Heart left ventricle (tissue), 16 donors: ENCODE data around the gene MVP. TPM values are rescaled to one million over a fixed set of nuclear protein-coding genes. Genes with fewer than 3 reads are reported as not detected.

Source experiments
- ATAC-seq, 4 donors: fragments of 200-7000 bp; cut with Tn5 transposase; one replicate each; pipeline ENCODE4 v1.9.1; 2020 to 2022; ENCODE audit warnings: moderate library complexity in 4 of 4, mild to moderate bottlenecking in 3 of 4, moderate number of reproducible peaks in 1 of 4
- DNase-seq, 5 donors: peaks; one replicate each; pipeline ENCODE4 v3.0.0-alpha.2; 2020
- H3K27ac ChIP-seq, 12 donors: fragments of 200-600 bp; sonication (generic) in 4 of 12; one replicate each; pipeline versions ENCODE4 v1.5.0 to v1.8.0; 2016 to 2022; ENCODE audit warnings: mild to moderate bottlenecking in 2 of 12
- H3K27me3 ChIP-seq, 9 donors: fragments of 200-600 bp; sonication (generic) in 2 of 9; one replicate each; pipeline versions ENCODE4 v1.5.1 to v1.8.0; 2016 to 2022; ENCODE audit warnings: mild to moderate bottlenecking in 3 of 9
- H3K36me3 ChIP-seq, 9 donors: fragments of 200-600 bp; sonication (generic) in 2 of 9; one replicate each; pipeline versions ENCODE4 v1.5.0 to v1.8.0; 2018 to 2022; ENCODE audit warnings: mild to moderate bottlenecking in 2 of 9
- H3K4me1 ChIP-seq, 12 donors: fragments of 200-600 bp; sonication (generic) in 4 of 12; one replicate each; pipeline versions ENCODE4 v1.5.0 to v1.8.0; 2016 to 2022; ENCODE audit warnings: mild to moderate bottlenecking in 3 of 12
- H3K4me3 ChIP-seq, 12 donors: fragments of 200-600 bp; sonication (generic) in 4 of 12; one replicate each; pipeline versions ENCODE4 v1.5.0 to v1.8.0; 2017 to 2022; ENCODE audit warnings: mild to moderate bottlenecking in 9 of 12, moderate library complexity in 4 of 12
- H3K9me3 ChIP-seq, 12 donors: fragments of 200-600 bp; sonication (generic) in 4 of 12; one replicate each; pipeline versions ENCODE4 v1.5.0 to v1.8.0; 2016 to 2022; ENCODE audit warnings: mild to moderate bottlenecking in 1 of 12
- CTCF ChIP-seq, 12 donors: fragments of 200-600 bp; sonication (generic) in 4 of 12; IDR thresholded peaks; one replicate each; pipeline versions ENCODE4 v1.5.0 to v1.8.0; 2018 to 2022; ENCODE audit warnings: antibody characterized with exemption in 12 of 12, mild to moderate bottlenecking in 5 of 12
- POLR2A ChIP-seq, 2 donors: fragments of 450-650 bp; IDR thresholded peaks; one replicate each; pipeline ENCODE4 v1.6.1; 2017; ENCODE audit warnings: antibody characterized with exemption in 2 of 2, mild to moderate bottlenecking in 2 of 2, moderate library complexity in 2 of 2
- WGBS, 4 donors: extraction: QIAGEN DNeasy Blood & Tissue Kit in 2 of 4; methylation state at CpG; one replicate each; pipeline versions ENCODE4 v1.1.5 to v1.1.7; 2013 to 2018; 5-methylcytosine and 5-hydroxymethylcytosine counted together
- intact Hi-C, 10 donors: fragments of 100-400 bp; cut with DNase I; formaldehyde crosslinking; loops; one replicate each; pipeline versions ENCODE4 v1.11.1 to v1.14.2; 2022
- polyA plus RNA-seq, 2 donors: library from polyadenylated mRNA; stranded (reverse); fragments of 200-250 nt; gene quantifications; one replicate each; pipeline ENCODE4 v1.2.3, GENCODE V29; 2013
- total RNA-seq, 9 donors: library from RNA; depleted of rRNA in 2 of 9; stranded (reverse); fragments of >200 nt in 2 of 9; fragmentation: NEBNext Ultra II Directional in 3 of 9; extraction: Animal tissue kit (Norgen Biotek cat#: 25700) in 3 of 9; gene quantifications; one replicate each; pipeline versions ENCODE4 v1.1.0 to v1.2.4, GENCODE V29; 2016 to 2023
- donor health status: ischemic (EF 13 %, LVEDD 7.1; RV severe dilation, severe dysfunction).
- donor health status: healthy with polysubstance abuse.
- donor health status: DM: no; HTN: yes; CAD: no.
- donor health status: DM: no; HTN: no; CAD: no.
- donor health status: ischemic (EF 25% LVEDD 6.9; RV normal size, moderate dysfunction).
- donor health status: ischemic (EF 25% LVEDD 5.7; RV mildly dilated, moderate dysfunction).
- donor health status: healthy.
- donor health status: DM: yes; HTN: yes; CAD: no.
- donor health status: ischemic (EF 35%, LVEDD 5.7; RV mildly dilated, moderate dysfunction).
- donor health status: nonischemic (EF 11% LVEDD 7.7; RV severe dilation, severe dysfunction).
- donor health status: DM: yes; HTN: yes; CAD: no.
- donor health status: PGD.
- donor health status: ischemic (EF 29% LVEDD 5.4; RV normal size, mild dysfunction).
- donor health status: nonischemic (EF 23%, LVEDD 6.1; RV moderate dilation, normal function).

MVP gene
- total and polyA plus RNA-seq, 11 donors, result 32.9 to 140 (median 44.6) TPM

DNA sequence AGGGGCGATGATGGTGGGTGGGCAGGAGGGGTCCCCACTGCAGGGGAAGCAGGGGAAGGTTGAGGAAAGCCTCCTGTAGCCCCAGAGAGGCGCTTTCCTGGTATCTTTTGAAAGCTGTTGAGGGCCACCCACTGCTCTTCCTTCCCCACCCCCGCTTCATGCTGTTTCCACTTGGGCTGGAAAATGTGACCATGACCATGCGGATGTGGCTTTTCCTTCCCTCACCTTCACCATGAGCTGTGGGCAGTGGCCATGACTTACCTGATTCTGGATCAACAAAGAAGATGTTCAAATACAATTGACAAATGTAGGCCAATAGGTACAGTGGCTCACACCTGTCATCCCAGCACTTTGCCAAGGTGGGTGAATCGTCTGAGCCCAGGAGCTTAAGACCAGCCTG lies 13.8 kb downstream of the MVP start:
- intact Hi-C loops, result no loop called here
- H3K9me3 ChIP-seq, result no peaks in the 10 kb centered on the region
- peaks cover 0 to 6% (median 0%) of the 10 kb centered on the region in 12 donors for H3K4me1 ChIP-seq
- H3K27me3 ChIP-seq, result no peaks in the 10 kb centered on the region
- H3K27ac ChIP-seq, result no peak overlapping the region
- H3K4me3 ChIP-seq, result no peak overlapping the region
- WGBS, 4 donors, result 95 to 98% (median 96%) methylated on average over 5 of the region's 5 CpGs
- TF ChIP-seq POLR2A (IDR thresholded peaks at IDR 0.05) (no peak), CTCF (IDR thresholded peaks at IDR 0.05) (no peak)
- DNase-seq, result no peak
- H3K36me3 ChIP-seq, result peaks cover 0 to 94% (median 83%) of the 10 kb centered on the region in 9 donors
- ATAC-seq, result no peak

GRCh38 chr16:29835926-29836325 lies 15.7 kb downstream of the MVP start:
- Histone ChIP-seq H3K27me3 (no peaks in the 10 kb centered on the region), H3K27ac (no peak overlapping the region), H3K36me3 (peaks cover 0 to 100% (median 94%) of the 10 kb centered on the region in 9 donors), H3K9me3 (no peaks in the 10 kb centered on the region), H3K4me3 (no peak overlapping the region), H3K4me1 (peaks cover 0 to 12% (median 0%) of the 10 kb centered on the region in 12 donors)
- ATAC-seq (no peak), DNase-seq (no peak)
- no peak for TF ChIP-seq CTCF (IDR thresholded peaks at IDR 0.05)
- TF ChIP-seq POLR2A (IDR thresholded peaks at IDR 0.05), result no peak
- WGBS, 4 donors, result 83 to 89% (median 88%) methylated on average over 7 of the region's 7 CpGs
- intact Hi-C loops, result loop anchor here in 1 of 10 donors (5.0 kb wide), 1 partner anchor 39 kb away; no protein-coding TSS in a partner anchor

- H3K4me1 ChIP-seq, result peaks cover 0 to 6% (median 0%) of the 10 kb centered on the region in 12 donors
- intact Hi-C loops, result loop anchor here in 1 of 10 donors (5.0 kb wide), 1 partner anchor 39 kb away; no protein-coding TSS in a partner anchor
- ATAC-seq, result no peak
- 86 to 92% (median 87%) methylated on average over 8 to 15 of the region's 15 CpGs for WGBS, 4 donors
- TF ChIP-seq POLR2A (IDR thresholded peaks at IDR 0.05), result no peak
- no peak for TF ChIP-seq CTCF (IDR thresholded peaks at IDR 0.05)
- H3K36me3 ChIP-seq, result peaks cover 0 to 100% (median 94%) of the 10 kb centered on the region in 9 donors
- no peak for DNase-seq
- no peaks in the 10 kb centered on the region for H3K27me3 ChIP-seq
- H3K9me3 ChIP-seq, result no peaks in the 10 kb centered on the region
- no peak overlapping the region for H3K27ac ChIP-seq
- no peak overlapping the region for H3K4me3 ChIP-seq
These were observed 16.4 kb downstream of the MVP start for GRCh38 chr16:29836623-29837022.

DNA sequence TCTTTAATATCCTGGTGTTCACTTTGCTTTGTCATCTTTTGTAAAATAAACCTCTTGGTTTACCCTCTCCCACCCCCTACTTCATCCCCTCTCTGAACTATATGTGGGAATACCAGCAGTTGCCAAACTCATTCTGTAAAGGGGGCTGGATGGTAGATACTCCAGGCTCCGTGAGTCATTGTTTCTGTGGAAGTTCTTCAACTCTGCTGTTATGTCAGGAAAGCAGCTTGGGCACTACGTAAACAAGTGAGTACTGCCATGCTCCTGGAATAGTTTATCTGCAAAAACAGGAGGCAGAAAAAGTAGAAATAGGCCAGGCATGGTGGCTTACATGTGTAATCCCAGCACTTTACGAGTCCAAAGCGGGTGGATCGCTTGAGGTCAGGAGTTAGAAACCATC lies 17.6 kb downstream of the MVP start:
- intact Hi-C loops, result loop anchor here in 1 of 10 donors (5.0 kb wide), 1 partner anchor 41 kb away; no protein-coding TSS in a partner anchor
- H3K4me3 ChIP-seq, result no peak overlapping the region
- ATAC-seq (no peak), DNase-seq (no peak)
- H3K4me1 ChIP-seq, result peaks cover 0 to 6% (median 0%) of the 10 kb centered on the region in 12 donors
- H3K27ac ChIP-seq, result no peak overlapping the region
- 95 to 97% (median 97%) methylated on average over 5 of the region's 5 CpGs for WGBS, 4 donors
- TF ChIP-seq POLR2A (IDR thresholded peaks at IDR 0.05) (no peak), CTCF (IDR thresholded peaks at IDR 0.05) (no peak)
- no peaks in the 10 kb centered on the region for H3K27me3 ChIP-seq
- H3K36me3 ChIP-seq, result peaks cover 0 to 100% (median 94%) of the 10 kb centered on the region in 9 donors
- H3K9me3 ChIP-seq, result no peaks in the 10 kb centered on the region
